T47D (cell line): Measurements from ENCODE around the gene ZSWIM7.
A peak's percentile ranks its signal among the peaks of the same experiment; 100 is the strongest.
"Not testable (repeated sequence)": the region's sequence is repeated elsewhere in the genome, so short reads cannot be mapped to it uniquely, and the experiment has no call there.

ENCODE experiments used
- DNase-seq, 2 experiments: peaks; one replicate each; pipeline versions ENCODE4 v3.0.0 to v3.0.0-alpha.2; 2011 to 2012; ENCODE audit warnings: low read depth in 1 of 2, low spot score in 1 of 2
- JUND ChIP-seq: IDR thresholded peaks from 2 replicates; pipeline ENCODE4 v1.6.1; 2012; ENCODE audit warnings: low read depth
- in situ Hi-C: cut with HindIII; loops from 2 replicates; pipeline ENCODE4 v1.10.0; 2016; ENCODE audit warnings: low sequenced_read_pairs, low pct_unique_long_range_greater_than_20kb

ZSWIM7 gene

GRCh38 chr17:16019347-16019746, 19.8 kb upstream of the ZSWIM7 start:
- no peak for DNase-seq
- TF ChIP-seq JUND: no peak
- in situ Hi-C loops: no loop called here

GRCh38 chr17:16013943-16014407, 14.5 kb upstream of the ZSWIM7 start:
- DNase-seq: peak in 1 of 2 experiments; percentile 38
- in situ Hi-C loops: no loop called here
- no peak for TF ChIP-seq JUND

- in situ Hi-C loops: no loop called here
These were observed 7.9 kb upstream of the ZSWIM7 start for GRCh38 chr17:16007439-16007838.

GRCh38 chr17:16005636-16006035, 6.1 kb upstream of the ZSWIM7 start:
- DNase-seq: no peak
- in situ Hi-C loops: no loop called here
- no peak for TF ChIP-seq JUND

More at GRCh38 chr17:16007439-16007838, 7.9 kb upstream of the ZSWIM7 start:
- TF ChIP-seq JUND: no peak
- no peak for DNase-seq

- in situ Hi-C loops: no loop called here
- DNase-seq: no peak
These were observed 4.3 kb upstream of the ZSWIM7 start for GRCh38 chr17:16003841-16004240.

GRCh38 chr17:16002708-16003260, 3.3 kb upstream of the ZSWIM7 start:
- in situ Hi-C loops: no loop called here
- no peak for DNase-seq
- no peak for TF ChIP-seq JUND

More at GRCh38 chr17:16003841-16004240, 4.3 kb upstream of the ZSWIM7 start:
- no peak for TF ChIP-seq JUND

- in situ Hi-C loops: no loop called here
- no peak for TF ChIP-seq JUND
- no peak for DNase-seq
These were observed 1.9 kb upstream of the ZSWIM7 start for GRCh38 chr17:16001226-16001897.

GRCh38 chr17:15999974-16000827, 697 bp upstream of the ZSWIM7 start:
- no peak for TF ChIP-seq JUND
- in situ Hi-C loops: no loop called here
- DNase-seq: peak; percentile 9 to 17

- in situ Hi-C loops: no loop called here
- no peak for DNase-seq
- no peak for TF ChIP-seq JUND
These were observed 1.4 kb downstream of the ZSWIM7 start for GRCh38 chr17:15998031-15998562.

- TF ChIP-seq JUND: no peak
- DNase-seq: no peak
- in situ Hi-C loops: no loop called here
These were observed 3.2 kb downstream of the ZSWIM7 start for GRCh38 chr17:15996322-15996721.

- in situ Hi-C loops: no loop called here
- no peak for DNase-seq
- TF ChIP-seq JUND: no peak
These were observed 17.6 kb downstream of the ZSWIM7 start for GRCh38 chr17:15981646-15982580.

GRCh38 chr17:15981208-15981607, 18.3 kb downstream of the ZSWIM7 start:
- in situ Hi-C loops: no loop called here
- no peak for DNase-seq
- TF ChIP-seq JUND: no peak

GRCh38 chr17:15979013-15979412, 20.5 kb downstream of the ZSWIM7 start:
- in situ Hi-C loops, DNase-seq: not testable (repeated sequence)
